ENCODE results near the gene ASCL2. TPM values are rescaled to one million over a fixed set of nuclear protein-coding genes. Genes with fewer than 3 reads are reported as not detected.

The ASCL2 gene
- total RNA-seq, 1 donor from 2014 or later, result 2.2 TPM

- Histone ChIP-seq H3K4me3 (no peak overlapping the region), H3K27ac (no peak overlapping the region), H3K36me3 (no peaks in the 10 kb centered on the region), H3K27me3 (no peaks in the 10 kb centered on the region), H3K4me1 (no peaks in the 10 kb centered on the region), H3K9me3 (no peaks in the 10 kb centered on the region)
- ATAC-seq (no peak), DNase-seq (peak; percentile 55)
- intact Hi-C loops (cut with DNase I), result no loop called here
- TF ChIP-seq CTCF (IDR thresholded peaks at IDR 0.05), result no peak
Measured at GRCh38 chr11:2296913-2297622, 26.7 kb upstream of the ASCL2 start.

- H3K27ac ChIP-seq, result no peak overlapping the region
- no peak overlapping the region for H3K4me3 ChIP-seq
- H3K36me3 ChIP-seq, result no peaks in the 10 kb centered on the region
- no peaks in the 10 kb centered on the region for H3K27me3 ChIP-seq
- TF ChIP-seq CTCF (IDR thresholded peaks at IDR 0.05), result no peak
- H3K9me3 ChIP-seq, result no peaks in the 10 kb centered on the region
- DNase-seq (peak; percentile 57), ATAC-seq (no peak)
- no peaks in the 10 kb centered on the region for H3K4me1 ChIP-seq
- intact Hi-C loops (cut with DNase I), result no loop called here
Measured at GRCh38 chr11:2295971-2296912, 25.9 kb upstream of the ASCL2 start.

DNA sequence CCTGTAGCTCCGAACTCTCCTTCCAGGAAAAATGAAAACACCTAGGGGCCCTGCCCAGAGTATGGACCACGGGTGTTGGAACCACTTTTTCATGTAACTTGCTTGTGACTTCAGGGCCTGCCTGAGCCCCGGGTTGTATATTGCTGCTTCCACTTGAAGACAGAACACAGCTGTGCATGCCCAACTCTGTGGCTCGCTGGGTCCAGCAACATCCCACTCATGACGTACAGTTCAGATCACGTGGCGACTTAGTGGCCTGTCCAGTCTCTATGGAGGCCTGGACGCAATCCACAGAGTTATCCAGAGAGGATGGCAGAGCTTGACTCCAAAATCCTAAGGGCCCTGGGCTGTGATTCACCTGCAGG lies 24.5 kb upstream of the ASCL2 start:
- peak; percentile 37 for DNase-seq
- no peak for TF ChIP-seq CTCF (IDR thresholded peaks at IDR 0.05)
- Histone ChIP-seq H3K4me1 (no peaks in the 10 kb centered on the region), H3K4me3 (no peak overlapping the region), H3K27ac (no peak overlapping the region), H3K36me3 (no peaks in the 10 kb centered on the region), H3K9me3 (no peaks in the 10 kb centered on the region), H3K27me3 (no peaks in the 10 kb centered on the region)
- intact Hi-C loops (cut with DNase I), result no loop called here
- no peak for ATAC-seq

- H3K36me3 ChIP-seq, result no peaks in the 10 kb centered on the region
- intact Hi-C loops (cut with DNase I), result no loop called here
- H3K27me3 ChIP-seq, result no peaks in the 10 kb centered on the region
- no peaks in the 10 kb centered on the region for H3K4me1 ChIP-seq
- H3K27ac ChIP-seq, result no peak overlapping the region
- H3K9me3 ChIP-seq, result no peaks in the 10 kb centered on the region
- ATAC-seq (peak; percentile 78), DNase-seq (peak; percentile 66)
- no peak overlapping the region for H3K4me3 ChIP-seq
- no peak for TF ChIP-seq CTCF (IDR thresholded peaks at IDR 0.05)
Measured at GRCh38 chr11:2293984-2294925, 23.9 kb upstream of the ASCL2 start.

GRCh38 chr11:2293531-2293971 lies 23.2 kb upstream of the ASCL2 start:
- no peak overlapping the region for H3K27ac ChIP-seq
- no peaks in the 10 kb centered on the region for H3K4me1 ChIP-seq
- H3K36me3 ChIP-seq, result no peaks in the 10 kb centered on the region
- no peaks in the 10 kb centered on the region for H3K9me3 ChIP-seq
- no peaks in the 10 kb centered on the region for H3K27me3 ChIP-seq
- no peak for TF ChIP-seq CTCF (IDR thresholded peaks at IDR 0.05)
- no peak for ATAC-seq
- no peak overlapping the region for H3K4me3 ChIP-seq
- peak; percentile 51 for DNase-seq
- intact Hi-C loops (cut with DNase I), result no loop called here

Data from upper lobe of right lung (tissue), 1 donor.